K562 (cell line): ENCODE measurements around the gene ROR2.

Experiments
- CTCF ChIP-seq, 3 experiments: IDR thresholded peaks in 2 of 3; conservative IDR thresholded peaks in 1 of 3; 2 replicates each; pipeline ENCODE4 v1.5.1; 2011 to 2012; ENCODE audit warnings: low read length in 3 of 3, mild to moderate bottlenecking in 3 of 3, control low read depth in 2 of 3, improper control_type of control experiment in 1 of 3, inconsistent platforms in 1 of 3, low read depth in 1 of 3, mixed read lengths in 1 of 3, moderate library complexity in 1 of 3; ENCODE audit not compliant: insufficient read depth in 2 of 3
- MAFK ChIP-seq: IDR thresholded peaks from 2 replicates; pipeline ENCODE4 v1.6.1; 2011; ENCODE audit warnings: low read length, improper control_type of control experiment
- POLR2A ChIP-seq: fragments of 450-650 bp; conservative IDR thresholded peaks from 2 replicates; pipeline ENCODE4 v1.6.1; 2016
- POLR2AphosphoS5 ChIP-seq: IDR thresholded peaks from 2 replicates; pipeline ENCODE4 v1.6.1; 2011; ENCODE audit warnings: mild to moderate bottlenecking, low read depth, low read length, moderate library complexity; ENCODE audit not compliant: control insufficient read depth, insufficient read depth
- RHOXF2B ChIP-seq: fragments of 250-450 bp; sonication (Bioruptor Pico); conservative IDR thresholded peaks from 2 replicates; pipeline ENCODE4 v1.5.1; 2021

DNA sequence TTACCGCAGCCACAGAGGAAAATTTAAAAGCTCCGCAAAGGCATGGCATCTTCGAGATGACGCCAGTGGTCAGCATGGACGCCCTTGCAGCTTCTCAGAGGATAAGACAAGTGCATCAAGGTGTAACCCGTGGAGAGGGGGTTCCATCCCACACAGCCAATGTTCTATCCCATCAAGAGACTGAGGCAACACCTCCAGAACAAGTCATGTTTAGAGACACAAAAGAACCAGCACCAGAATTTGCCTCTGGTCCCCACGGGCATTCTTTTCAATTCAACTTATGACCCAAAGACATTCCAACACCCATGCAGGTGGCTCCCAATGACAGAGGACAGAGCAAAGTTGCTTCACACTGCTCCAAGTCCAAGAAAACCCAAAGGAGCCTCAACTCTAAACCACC, 20.7 kb downstream of the ROR2 start:
- TF ChIP-seq POLR2AphosphoS5 (no peak), MAFK (no peak), RHOXF2B (no peak), POLR2A (no peak), CTCF (IDR thresholded peaks at IDR 0.05 in 2 of 3, conservative IDR thresholded peaks at IDR 0.05 in 1 of 3; ENCODE audit: insufficient read depth in 2 of 3, low read depth in 1 of 3, low read length in 3 of 3) (no peak)
